GM12878 (cell line): ENCODE results near the gene JAML. TPM values are rescaled to one million over a fixed set of nuclear protein-coding genes. Genes with fewer than 3 reads are reported as not detected.

Experiments used
- ATAC-seq: fragments of 200-7000 bp; cut with Tn5 transposase; 3 replicates; pipeline ENCODE4 v1.9.1; 2020; ENCODE audit warnings: mild to moderate bottlenecking, moderate library complexity
- BruUV-seq: library from RNA; stranded (reverse); fragments of 400-500 nt; replicated peaks from 2 replicates; lab custom pipeline; 2021; lab: Mats Ljungman, UMichigan
- CTCF ChIA-PET: fragments of 300-600 bp; sonication (Branson Sonifier 250); formaldehyde crosslinking; extraction: SDS; loops from one replicate; lab custom pipeline; 2021; ENCODE audit warnings: inconsistent platforms; lab: Yijun Ruan, JAX
- POLR2A ChIA-PET: fragments of 350-600 bp; formaldehyde crosslinking; extraction: SDS; loops from one replicate; lab custom pipeline; 2021; ENCODE audit warnings: inconsistent platforms; lab: Charles Lee
- RAD21 ChIA-PET: fragments of 300-600 bp; sonication (Branson Sonifier 250); formaldehyde crosslinking; loops from one replicate; lab custom pipeline; 2023; ENCODE audit warnings: antibody characterized with exemption; ENCODE audit not compliant: unreplicated experiment; lab: Charles Lee
- SMC1A ChIA-PET: fragments of 300-600 bp; sonication (Branson Sonifier 250); formaldehyde crosslinking; loops from one replicate; lab custom pipeline; 2023; ENCODE audit not compliant: unreplicated experiment, uncharacterized antibody; lab: Charles Lee
- DNase-seq: peaks from one replicate; pipeline ENCODE4 v3.0.0-alpha.2; 2011; ENCODE audit warnings: low read depth, low spot score
- FAIRE-seq: peaks from 3 replicates; lab custom pipeline; 2011; peaks lifted over from hg19 to GRCh38; lab: Jason Lieb, UNC
- H2AFZ ChIP-seq: 2 replicates; pipeline ENCODE4 v1.6.0; 2011; ENCODE audit warnings: low read depth, low read length, control low read depth; ENCODE audit not compliant: control insufficient read depth
- H3K27ac ChIP-seq: 2 replicates; pipeline ENCODE4 v1.5.1; 2011; ENCODE audit warnings: control low read depth; ENCODE audit not compliant: control insufficient read depth, insufficient read depth
- H3K27me3 ChIP-seq, 2 experiments: replicated peaks in 1 of 2; 2 replicates each; pipeline versions ENCODE4 v1.6.0 to v1.6.1; 2011; ENCODE audit warnings: low read length in 1 of 2; ENCODE audit not compliant: control insufficient read depth in 2 of 2, insufficient read depth in 2 of 2
- H3K36me3 ChIP-seq, 2 experiments: 2 replicates each; pipeline ENCODE4 v1.5.1; 2011; ENCODE audit warnings: low read length in 1 of 2; ENCODE audit not compliant: control insufficient read depth in 2 of 2, insufficient read depth in 2 of 2
- H3K4me1 ChIP-seq: 2 replicates; pipeline ENCODE4 v1.6.1; 2011; ENCODE audit warnings: mild to moderate bottlenecking, low read length, moderate library complexity, mixed read lengths; ENCODE audit not compliant: control insufficient read depth, insufficient read depth
- H3K4me2 ChIP-seq: 2 replicates; pipeline ENCODE4 v1.6.0; 2011; ENCODE audit warnings: control low read depth; ENCODE audit not compliant: control insufficient read depth, insufficient read depth
- H3K4me3 ChIP-seq: fragments of 200-600 bp; sonication (generic); 2 replicates; pipeline ENCODE4 v1.5.1; 2016
- H3K79me2 ChIP-seq: 2 replicates; pipeline ENCODE4 v1.6.0; 2011; ENCODE audit warnings: low read length; ENCODE audit not compliant: control insufficient read depth, insufficient read depth
- H3K9ac ChIP-seq: 2 replicates; pipeline ENCODE4 v1.8.0; 2011; ENCODE audit warnings: low read length, control low read depth, mixed read lengths; ENCODE audit not compliant: control insufficient read depth, insufficient read depth
- H3K9me3 ChIP-seq: replicated peaks from 3 replicates; pipeline ENCODE4 v1.5.1; 2011; ENCODE audit warnings: mild to moderate bottlenecking, low read length; ENCODE audit not compliant: control insufficient read depth, insufficient read depth
- H4K20me1 ChIP-seq: 2 replicates; pipeline ENCODE4 v1.6.0; 2011; ENCODE audit not compliant: control insufficient read depth, insufficient read depth
- BCL3 ChIP-seq: IDR thresholded peaks from 2 replicates; pipeline ENCODE4 v1.6.1; 2011; ENCODE audit warnings: borderline replicate concordance, low read depth, mild to moderate bottlenecking, moderate library complexity, low read length; ENCODE audit not compliant: insufficient read depth, poor library complexity, severe bottlenecking
- DPF2 ChIP-seq: fragments of 450-650 bp; IDR thresholded peaks from 2 replicates; pipeline ENCODE4 v1.6.1; 2017; ENCODE audit warnings: mild to moderate bottlenecking
- GATAD2B ChIP-seq: fragments of 450-650 bp; conservative IDR thresholded peaks from 2 replicates; pipeline ENCODE4 v1.6.1; 2017; ENCODE audit warnings: low read depth, mild to moderate bottlenecking, moderate library complexity
- HDGF ChIP-seq: fragments of 450-650 bp; IDR thresholded peaks from 2 replicates; pipeline ENCODE4 v1.6.1; 2016; ENCODE audit warnings: antibody characterized with exemption
- PML ChIP-seq: IDR thresholded peaks from 2 replicates; pipeline ENCODE4 v1.6.1; 2012; ENCODE audit warnings: low read length, inconsistent platforms
- RAD51 ChIP-seq: fragments of 450-650 bp; IDR thresholded peaks from 2 replicates; pipeline ENCODE4 v1.6.1; 2016; ENCODE audit warnings: moderate library complexity, mild to moderate bottlenecking, inconsistent platforms
- ZBTB40 ChIP-seq: fragments of 450-650 bp; IDR thresholded peaks from 2 replicates; pipeline ENCODE4 v1.6.1; 2016; ENCODE audit warnings: mild to moderate bottlenecking, moderate library complexity, borderline replicate concordance
- WGBS: methylation state at CpG from one replicate; pipeline ENCODE4 v1.1.6; 2016; ENCODE audit warnings: low lambda C conversion rate; ENCODE audit not compliant: insufficient replicate concordance, insufficient coverage; ENCODE audit errors: missing lambda C conversion rate; 5-methylcytosine and 5-hydroxymethylcytosine counted together
- in situ Hi-C: fragments of 300-500 bp; cut with MboI; formaldehyde crosslinking; loops from 9 replicates; pipeline ENCODE4 v1.14.3; 2018; ENCODE audit warnings: mixed read lengths
- intact Hi-C: fragments of 100-400 bp; cut with micrococcal nuclease; formaldehyde crosslinking; loops from one replicate; pipeline ENCODE4 v1.14.2; 2022; ENCODE audit not compliant: unreplicated experiment
- polyA plus RNA-seq, 11 experiments: library from polyadenylated mRNA; depleted of rRNA in 4 of 11; unstranded in 6 of 11; stranded (reverse) in 5 of 11; fragments of >200 nt; fragmentation: Nextera tagmentation in 4 of 11; fragmentation: Illumina TruSeq in 1 of 11; extraction: Ambion mirVana in 4 of 11; extraction: Trizol in 1 of 11; gene quantifications; 1 replicate in 1 of 11; 2 replicates in 10 of 11; pipeline versions ENCODE4 v1.2.1 to v1.2.3, GENCODE V29; 2011 to 2016; ENCODE audit warnings: inconsistent platforms in 2 of 11, missing spikeins in 2 of 11, low read depth in 1 of 11
- total RNA-seq, 4 experiments: library from RNA; depleted of rRNA in 3 of 4; stranded (reverse); fragments of >200 nt in 3 of 4; fragmentation: Illumina TruSeq in 1 of 4; extraction: Trizol in 1 of 4; gene quantifications; 2 replicates each; pipeline versions ENCODE4 v1.2.1 to v1.2.3, GENCODE V29; 2013 to 2021

JAML gene
- total and polyA plus RNA-seq, 10 of the 15 experiments (the other 5 are each of a cell fraction or from before 2014, with no cell fraction given), result 0.60 to 8.1 (median 3.5) TPM

- Histone ChIP-seq H3K9ac (no peak overlapping the region), H3K27me3 (no peaks in the 10 kb centered on the region), H3K4me1 (peaks cover 11% of the 10 kb centered on the region), H4K20me1 (no peaks in the 10 kb centered on the region), H3K79me2 (no peaks in the 10 kb centered on the region), H3K9me3 (no peaks in the 10 kb centered on the region), H3K4me2 (no peak overlapping the region), H3K27ac (no peak overlapping the region), H3K36me3 (peaks cover 0 to 2% of the 10 kb centered on the region in 2 experiments; a peak in 2 of 4 replicates), H3K4me3 (no peak overlapping the region), H2AFZ (no peak overlapping the region)
- ChIA-PET SMC1A (no interaction called here), POLR2A (no interaction called here), RAD21 (no interaction called here), CTCF (no interaction called here)
- 44% methylated on average over 1 of the region's 1 CpG for WGBS
- intact Hi-C loops (no loop called here), in situ Hi-C loops (no loop called here)
- TF ChIP-seq DPF2 (no peak), RAD51 (no peak), ZBTB40 (no peak)
- no peak for DNase-seq
- BruUV-seq, result no TSS peak
- ATAC-seq, result no peak
- no peak for FAIRE-seq
Measured at GRCh38 chr11:118232659-118233058, 7.8 kb upstream of the JAML start.

GRCh38 chr11:118231461-118231860 is 6.7 kb upstream of the JAML start:
- H4K20me1 ChIP-seq, result no peaks in the 10 kb centered on the region
- H3K27me3 ChIP-seq, result no peaks in the 10 kb centered on the region
- peaks cover 0 to 2% of the 10 kb centered on the region in 2 experiments; a peak in 2 of 4 replicates for H3K36me3 ChIP-seq
- CTCF ChIA-PET, result no interaction called here
- H2AFZ ChIP-seq, result no peak overlapping the region
- POLR2A ChIA-PET, result interaction anchor here (1.7 kb wide), 1 partner anchor 9 kb away, joined by 4 read pairs; no protein-coding TSS in a partner anchor
- H3K9me3 ChIP-seq, result no peaks in the 10 kb centered on the region
- SMC1A ChIA-PET, result no interaction called here
- DNase-seq (no peak), FAIRE-seq (no peak), ATAC-seq (no peak)
- no peak overlapping the region for H3K4me3 ChIP-seq
- H3K4me1 ChIP-seq, result peaks cover 22% of the 10 kb centered on the region
- H3K4me2 ChIP-seq, result no peak overlapping the region
- no peak overlapping the region for H3K9ac ChIP-seq
- RAD21 ChIA-PET, result no interaction called here
- in situ Hi-C loops (no loop called here), intact Hi-C loops (no loop called here)
- no peak overlapping the region for H3K27ac ChIP-seq
- no TSS peak for BruUV-seq
- TF ChIP-seq PML, result no peak
- no peak for TF ChIP-seq GATAD2B
- TF ChIP-seq HDGF, result no peak
- no peak for TF ChIP-seq BCL3
- no peaks in the 10 kb centered on the region for H3K79me2 ChIP-seq
